Neural progenitor cell (in vitro differentiated cells): ENCODE data around the gene OR2AT4.

Source experiments
- EZH2 ChIP-seq: fragments of 200-600 bp; sonication (generic); IDR thresholded peaks from 2 replicates; pipeline ENCODE4 v1.6.1; 2017; ENCODE audit warnings: antibody characterized with exemption, mild to moderate bottlenecking, moderate library complexity
- EZH2phosphoT487 ChIP-seq: fragments of 200-600 bp; sonication (generic); IDR thresholded peaks from 2 replicates; pipeline ENCODE4 v1.6.1; 2017; ENCODE audit warnings: antibody characterized with exemption
- TF ChIP-seq, protein P1 (sequence below): fragments of 200-600 bp; sonication (generic); IDR thresholded peaks from 2 replicates; pipeline ENCODE4 v1.5.1; 2017; ENCODE audit warnings: antibody characterized with exemption, mild to moderate bottlenecking

DNA sequence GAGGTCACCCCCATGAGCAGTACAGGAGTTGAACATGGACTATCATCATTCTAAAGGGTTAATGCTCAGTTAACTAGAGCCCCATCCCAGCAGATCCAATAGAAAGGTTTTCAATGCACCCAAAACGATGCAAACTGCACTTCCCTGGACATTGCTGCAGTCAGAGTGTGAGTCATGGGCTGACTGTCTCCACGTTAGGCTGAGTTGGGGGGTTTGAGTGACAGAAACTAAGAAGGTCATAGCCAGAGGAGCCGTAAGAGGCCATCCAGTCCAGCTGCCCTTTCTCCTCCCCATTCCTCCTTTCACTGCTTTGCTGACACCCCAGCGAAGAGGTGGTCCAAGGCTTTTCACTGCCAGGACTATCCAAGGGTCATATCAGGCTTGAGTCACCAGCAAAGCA is 10.5 kb upstream of the OR2AT4 start:
- TF ChIP-seq, protein P1, sequence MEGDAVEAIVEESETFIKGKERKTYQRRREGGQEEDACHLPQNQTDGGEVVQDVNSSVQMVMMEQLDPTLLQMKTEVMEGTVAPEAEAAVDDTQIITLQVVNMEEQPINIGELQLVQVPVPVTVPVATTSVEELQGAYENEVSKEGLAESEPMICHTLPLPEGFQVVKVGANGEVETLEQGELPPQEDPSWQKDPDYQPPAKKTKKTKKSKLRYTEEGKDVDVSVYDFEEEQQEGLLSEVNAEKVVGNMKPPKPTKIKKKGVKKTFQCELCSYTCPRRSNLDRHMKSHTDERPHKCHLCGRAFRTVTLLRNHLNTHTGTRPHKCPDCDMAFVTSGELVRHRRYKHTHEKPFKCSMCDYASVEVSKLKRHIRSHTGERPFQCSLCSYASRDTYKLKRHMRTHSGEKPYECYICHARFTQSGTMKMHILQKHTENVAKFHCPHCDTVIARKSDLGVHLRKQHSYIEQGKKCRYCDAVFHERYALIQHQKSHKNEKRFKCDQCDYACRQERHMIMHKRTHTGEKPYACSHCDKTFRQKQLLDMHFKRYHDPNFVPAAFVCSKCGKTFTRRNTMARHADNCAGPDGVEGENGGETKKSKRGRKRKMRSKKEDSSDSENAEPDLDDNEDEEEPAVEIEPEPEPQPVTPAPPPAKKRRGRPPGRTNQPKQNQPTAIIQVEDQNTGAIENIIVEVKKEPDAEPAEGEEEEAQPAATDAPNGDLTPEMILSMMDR: no peak
- TF ChIP-seq EZH2phosphoT487 (no peak), EZH2 (no peak)
